GM18873 (cell line): ENCODE results near the gene CLDN6.

Experiments used
- ATAC-seq: cut with Tn5 transposase; IDR thresholded peaks from one replicate; pipeline ENCODE4 v1.9.1; 2021; ENCODE audit warnings: mild to moderate bottlenecking, moderate library complexity, moderate number of reproducible peaks; ENCODE audit not compliant: unreplicated experiment, low FRiP score

Gene CLDN6

GRCh38 chr16:2992383-2993081 lies 25.5 kb downstream of the CLDN6 start:
- no peak for ATAC-seq

- ATAC-seq, result no peak
These were observed 26.3 kb downstream of the CLDN6 start for GRCh38 chr16:2991566-2992261.

- ATAC-seq, result no peak
These were observed 27.1 kb downstream of the CLDN6 start for GRCh38 chr16:2990891-2991290.

- no peak for ATAC-seq
These were observed 29.3 kb downstream of the CLDN6 start for GRCh38 chr16:2988590-2989099.

- ATAC-seq, result no peak
These were observed 30.1 kb downstream of the CLDN6 start for GRCh38 chr16:2987833-2988232.

- ATAC-seq, result no peak
These were observed 30.7 kb downstream of the CLDN6 start for GRCh38 chr16:2987286-2987685.

- ATAC-seq, result no peak
These were observed 31.3 kb downstream of the CLDN6 start for GRCh38 chr16:2986623-2987188.

- ATAC-seq, result no peak
These were observed 32.1 kb downstream of the CLDN6 start for GRCh38 chr16:2985893-2986355.

GRCh38 chr16:2985462-2985861 lies 32.5 kb downstream of the CLDN6 start:
- ATAC-seq, result no peak

- no peak for ATAC-seq
These were observed 34.3 kb downstream of the CLDN6 start for GRCh38 chr16:2983706-2984136.

GRCh38 chr16:2982402-2982801 lies 35.6 kb downstream of the CLDN6 start:
- no peak for ATAC-seq

GRCh38 chr16:2981899-2982250 lies 36.1 kb downstream of the CLDN6 start:
- ATAC-seq, result no peak

GRCh38 chr16:2981177-2981898 lies 36.6 kb downstream of the CLDN6 start:
- ATAC-seq, result no peak

GRCh38 chr16:2980227-2981176 lies 37.5 kb downstream of the CLDN6 start, which contains the start of gene PKMYT1:
Gene PKMYT1 (minus strand): TSS chr16:2980446. CDS start chr16:2979657, 789 bp downstream.
- ATAC-seq, result peak; percentile 53

- no peak for ATAC-seq
These were observed 38.2 kb downstream of the CLDN6 start for GRCh38 chr16:2979669-2980226.

- ATAC-seq, result no peak
These were observed 40.5 kb downstream of the CLDN6 start for GRCh38 chr16:2977440-2977839.

GRCh38 chr16:2976673-2977072 lies 41.3 kb downstream of the CLDN6 start:
- ATAC-seq, result no peak

- no peak for ATAC-seq
These were observed 41.8 kb downstream of the CLDN6 start for GRCh38 chr16:2976201-2976600.

GRCh38 chr16:2975161-2975795 lies 42.7 kb downstream of the CLDN6 start:
- no peak for ATAC-seq
